ENCODE measurements around the gene DMPK. TPM values are rescaled to one million over a fixed set of nuclear protein-coding genes. Genes with fewer than 3 reads are reported as not detected.

The DMPK gene
- total RNA-seq, 2 experiments from 2014 or later: 14.9 to 34.7 TPM

GRCh38 chr19:45764945-45765701 is 17.2 kb downstream of the DMPK start:
- Histone ChIP-seq H3K4me3 (ENCODE audit: low read depth, low read length, poor library complexity, severe bottlenecking) (no peak overlapping the region), H3K9me2 (ENCODE audit: insufficient read depth, low read length) (no peaks in the 10 kb centered on the region), H3K9me3 (ENCODE audit: low read length) (no peaks in the 10 kb centered on the region), H3K4me1 (ENCODE audit: insufficient read depth, low read length, poor library complexity, severe bottlenecking) (peaks cover 10% of the 10 kb centered on the region), H4K20me1 (ENCODE audit: insufficient read depth, low read length) (no peaks in the 10 kb centered on the region), H2AFZ (ENCODE audit: low read length) (no peak overlapping the region), H3K79me2 (ENCODE audit: insufficient read depth, low read depth, low read length) (no peaks in the 10 kb centered on the region), H3K36me3 (ENCODE audit: insufficient read depth, low read length) (no peaks in the 10 kb centered on the region), H3K27ac (ENCODE audit: low read depth, low read length, poor library complexity, severe bottlenecking) (no peak overlapping the region), H3K4me2 (ENCODE audit: low read length) (no peak overlapping the region)
- intact Hi-C loops (cut with micrococcal nuclease; ENCODE audit: unreplicated experiment): no loop called here
- BruUV-seq (replicated peaks): no TSS peak
- TF ChIP-seq EZH2phosphoT487 (IDR thresholded peaks at IDR 0.05; ENCODE audit: borderline replicate concordance, low read depth, low read length): no peak
- TF ChIP-seq, protein P1, sequence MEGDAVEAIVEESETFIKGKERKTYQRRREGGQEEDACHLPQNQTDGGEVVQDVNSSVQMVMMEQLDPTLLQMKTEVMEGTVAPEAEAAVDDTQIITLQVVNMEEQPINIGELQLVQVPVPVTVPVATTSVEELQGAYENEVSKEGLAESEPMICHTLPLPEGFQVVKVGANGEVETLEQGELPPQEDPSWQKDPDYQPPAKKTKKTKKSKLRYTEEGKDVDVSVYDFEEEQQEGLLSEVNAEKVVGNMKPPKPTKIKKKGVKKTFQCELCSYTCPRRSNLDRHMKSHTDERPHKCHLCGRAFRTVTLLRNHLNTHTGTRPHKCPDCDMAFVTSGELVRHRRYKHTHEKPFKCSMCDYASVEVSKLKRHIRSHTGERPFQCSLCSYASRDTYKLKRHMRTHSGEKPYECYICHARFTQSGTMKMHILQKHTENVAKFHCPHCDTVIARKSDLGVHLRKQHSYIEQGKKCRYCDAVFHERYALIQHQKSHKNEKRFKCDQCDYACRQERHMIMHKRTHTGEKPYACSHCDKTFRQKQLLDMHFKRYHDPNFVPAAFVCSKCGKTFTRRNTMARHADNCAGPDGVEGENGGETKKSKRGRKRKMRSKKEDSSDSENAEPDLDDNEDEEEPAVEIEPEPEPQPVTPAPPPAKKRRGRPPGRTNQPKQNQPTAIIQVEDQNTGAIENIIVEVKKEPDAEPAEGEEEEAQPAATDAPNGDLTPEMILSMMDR (conservative IDR thresholded peaks at IDR 0.05; ENCODE audit: low read length): no peak
- no peak for DNase-seq (ENCODE audit: low spot score)
- POLR2A ChIA-PET: interaction anchor here (0.6 kb wide), 1 partner anchor 913 kb away, joined by 3 read pairs; no protein-coding TSS in a partner anchor
- CTCF ChIA-PET (ENCODE audit: unreplicated experiment): no interaction called here

- no TSS peak for BruUV-seq (replicated peaks)
- Histone ChIP-seq H3K9me3 (ENCODE audit: low read length) (no peaks in the 10 kb centered on the region), H3K4me2 (ENCODE audit: low read length) (no peak overlapping the region), H3K79me2 (ENCODE audit: insufficient read depth, low read depth, low read length) (no peaks in the 10 kb centered on the region), H3K4me1 (ENCODE audit: insufficient read depth, low read length, poor library complexity, severe bottlenecking) (peaks cover 7% of the 10 kb centered on the region), H3K4me3 (ENCODE audit: low read depth, low read length, poor library complexity, severe bottlenecking) (no peak overlapping the region), H3K9me2 (ENCODE audit: insufficient read depth, low read length) (no peaks in the 10 kb centered on the region), H4K20me1 (ENCODE audit: insufficient read depth, low read length) (no peaks in the 10 kb centered on the region), H2AFZ (ENCODE audit: low read length) (no peak overlapping the region), H3K27ac (ENCODE audit: low read depth, low read length, poor library complexity, severe bottlenecking) (no peak overlapping the region), H3K36me3 (ENCODE audit: insufficient read depth, low read length) (no peaks in the 10 kb centered on the region)
- ChIA-PET POLR2A (no interaction called here), CTCF (ENCODE audit: unreplicated experiment) (no interaction called here)
- TF ChIP-seq, protein P1 (conservative IDR thresholded peaks at IDR 0.05; ENCODE audit: low read length): no peak
- TF ChIP-seq EZH2phosphoT487 (IDR thresholded peaks at IDR 0.05; ENCODE audit: borderline replicate concordance, low read depth, low read length): no peak
- intact Hi-C loops (cut with micrococcal nuclease; ENCODE audit: unreplicated experiment): no loop called here
- no peak for DNase-seq (ENCODE audit: low spot score)
These were observed 17.8 kb downstream of the DMPK start for GRCh38 chr19:45764475-45764874.

DNA sequence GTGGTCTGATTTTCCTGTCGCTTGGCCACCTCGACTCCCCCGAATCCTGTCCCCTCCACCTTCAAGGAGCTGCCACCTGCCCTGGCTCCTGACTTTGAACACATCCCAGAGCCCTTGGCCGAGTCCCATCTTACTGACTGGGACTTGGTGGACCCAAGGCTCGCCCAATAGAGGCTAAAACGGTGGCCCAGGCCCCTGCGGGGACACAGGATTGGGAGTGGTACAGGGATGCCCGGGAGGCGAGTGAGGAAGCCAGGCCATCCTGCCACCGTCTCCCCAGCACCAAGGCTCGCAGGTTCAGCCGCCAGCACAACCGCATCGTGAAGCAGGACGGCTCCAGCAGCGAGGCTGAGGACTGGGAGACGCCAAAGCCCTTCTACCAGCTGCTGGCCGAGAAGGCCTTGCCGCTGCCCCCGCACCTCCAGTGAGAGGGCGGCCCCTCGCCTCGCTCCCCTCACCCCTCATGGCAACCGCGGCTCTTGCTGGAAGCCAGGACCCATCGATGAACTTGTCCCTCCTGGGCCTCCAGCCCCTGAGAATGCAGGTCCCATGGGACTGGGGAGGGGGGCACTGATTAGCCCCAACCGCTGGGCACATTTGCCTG is 18.5 kb downstream of the DMPK start:
- no peak for DNase-seq (ENCODE audit: low spot score)
- Histone ChIP-seq H3K4me1 (ENCODE audit: insufficient read depth, low read length, poor library complexity, severe bottlenecking) (peaks cover 7% of the 10 kb centered on the region), H3K9me2 (ENCODE audit: insufficient read depth, low read length) (no peaks in the 10 kb centered on the region), H3K9me3 (ENCODE audit: low read length) (no peaks in the 10 kb centered on the region), H3K4me2 (ENCODE audit: low read length) (no peak overlapping the region), H4K20me1 (ENCODE audit: insufficient read depth, low read length) (no peaks in the 10 kb centered on the region), H3K79me2 (ENCODE audit: insufficient read depth, low read depth, low read length) (no peaks in the 10 kb centered on the region), H3K36me3 (ENCODE audit: insufficient read depth, low read length) (no peaks in the 10 kb centered on the region), H2AFZ (ENCODE audit: low read length) (no peak overlapping the region), H3K27ac (ENCODE audit: low read depth, low read length, poor library complexity, severe bottlenecking) (no peak overlapping the region), H3K4me3 (ENCODE audit: low read depth, low read length, poor library complexity, severe bottlenecking) (no peak overlapping the region)
- intact Hi-C loops (cut with micrococcal nuclease; ENCODE audit: unreplicated experiment): no loop called here
- POLR2A ChIA-PET: interaction anchor here (0.5 kb wide), 2 partner anchors 47 to 130 kb away, joined by 3 read pairs; no protein-coding TSS in a partner anchor
- CTCF ChIA-PET (ENCODE audit: unreplicated experiment): no interaction called here
- no TSS peak for BruUV-seq (replicated peaks)
- TF ChIP-seq EZH2phosphoT487 (IDR thresholded peaks at IDR 0.05; ENCODE audit: borderline replicate concordance, low read depth, low read length): no peak
- TF ChIP-seq, protein P1 (conservative IDR thresholded peaks at IDR 0.05; ENCODE audit: low read length): no peak
